ENCODE measurements around the gene PLTP.

The PLTP gene

DNA sequence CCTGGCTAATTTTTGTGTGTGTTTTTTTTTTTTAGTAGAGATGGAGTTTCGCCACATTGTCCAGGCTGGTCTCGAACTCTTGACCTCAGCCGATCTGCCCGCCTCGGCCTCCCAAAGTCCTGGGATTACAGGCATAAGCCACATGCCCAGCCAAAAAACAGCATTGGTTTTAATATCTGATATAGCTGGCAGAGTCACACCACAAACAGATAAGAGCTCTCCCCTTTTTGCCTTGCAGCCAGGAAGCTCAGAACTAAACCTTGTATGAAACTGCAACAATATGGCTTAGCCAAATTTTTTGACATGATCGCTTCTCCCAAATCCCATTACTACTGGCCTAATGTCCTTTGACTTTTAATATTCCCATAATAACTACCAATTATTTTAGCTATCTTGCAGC lies 59.6 kb downstream of the PLTP start:
- in situ Hi-C loops (cut with HindIII; ENCODE audit: low sequenced_read_pairs): no loop called here
- no peak for DNase-seq (ENCODE audit: low read depth, low spot score)
- H3K4me3 ChIP-seq (ENCODE audit: low read depth, low read length): no peak overlapping the region
- TF ChIP-seq, protein P1, sequence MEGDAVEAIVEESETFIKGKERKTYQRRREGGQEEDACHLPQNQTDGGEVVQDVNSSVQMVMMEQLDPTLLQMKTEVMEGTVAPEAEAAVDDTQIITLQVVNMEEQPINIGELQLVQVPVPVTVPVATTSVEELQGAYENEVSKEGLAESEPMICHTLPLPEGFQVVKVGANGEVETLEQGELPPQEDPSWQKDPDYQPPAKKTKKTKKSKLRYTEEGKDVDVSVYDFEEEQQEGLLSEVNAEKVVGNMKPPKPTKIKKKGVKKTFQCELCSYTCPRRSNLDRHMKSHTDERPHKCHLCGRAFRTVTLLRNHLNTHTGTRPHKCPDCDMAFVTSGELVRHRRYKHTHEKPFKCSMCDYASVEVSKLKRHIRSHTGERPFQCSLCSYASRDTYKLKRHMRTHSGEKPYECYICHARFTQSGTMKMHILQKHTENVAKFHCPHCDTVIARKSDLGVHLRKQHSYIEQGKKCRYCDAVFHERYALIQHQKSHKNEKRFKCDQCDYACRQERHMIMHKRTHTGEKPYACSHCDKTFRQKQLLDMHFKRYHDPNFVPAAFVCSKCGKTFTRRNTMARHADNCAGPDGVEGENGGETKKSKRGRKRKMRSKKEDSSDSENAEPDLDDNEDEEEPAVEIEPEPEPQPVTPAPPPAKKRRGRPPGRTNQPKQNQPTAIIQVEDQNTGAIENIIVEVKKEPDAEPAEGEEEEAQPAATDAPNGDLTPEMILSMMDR (IDR thresholded peaks at IDR 0.05; ENCODE audit: low read depth, low read length): no peak

DNA sequence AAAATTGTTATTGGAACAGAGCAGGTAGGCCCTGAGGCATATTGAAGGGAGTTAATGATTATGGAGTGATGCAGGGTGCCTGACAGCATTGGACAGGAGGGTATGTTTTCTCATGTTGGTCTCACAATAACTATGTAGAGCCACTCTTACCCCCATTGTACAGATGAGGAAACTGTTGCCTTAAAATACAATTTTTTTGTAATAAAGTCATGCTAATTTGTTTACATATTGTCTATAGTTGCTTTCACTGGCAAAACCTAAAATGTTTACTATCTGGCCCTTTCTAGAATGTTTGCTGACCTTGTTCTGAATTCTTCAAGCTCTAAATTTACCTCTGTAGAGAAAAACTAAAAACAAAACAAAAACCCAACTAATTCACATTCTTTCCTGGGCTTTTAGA lies 60.5 kb downstream of the PLTP start:
- TF ChIP-seq, protein P1 (IDR thresholded peaks at IDR 0.05; ENCODE audit: low read depth, low read length): no peak
- no peak for DNase-seq (ENCODE audit: low read depth, low spot score)
- in situ Hi-C loops (cut with HindIII; ENCODE audit: low sequenced_read_pairs): no loop called here
- no peak overlapping the region for H3K4me3 ChIP-seq (ENCODE audit: low read depth, low read length)

DNA sequence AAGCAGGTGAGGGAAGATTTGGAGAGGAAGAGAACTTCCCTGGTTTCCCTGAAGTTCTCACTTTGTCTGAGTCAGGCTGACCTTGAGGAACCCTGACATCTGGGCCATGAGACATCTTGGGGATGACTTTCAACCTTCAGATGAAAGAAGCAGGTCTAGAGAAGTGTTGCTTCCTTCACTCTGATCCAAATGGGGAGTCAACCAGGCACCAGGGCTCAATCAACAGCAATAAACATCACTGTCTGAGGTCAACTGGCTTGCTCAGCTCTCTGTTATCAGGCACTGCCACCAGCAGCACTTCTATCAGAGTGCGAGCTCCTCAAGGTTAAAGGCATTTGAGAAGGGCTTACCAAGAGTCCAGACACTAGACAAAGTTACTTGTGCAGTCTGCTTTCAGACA lies 61.0 kb downstream of the PLTP start:
- in situ Hi-C loops (cut with HindIII; ENCODE audit: low sequenced_read_pairs): no loop called here
- no peak overlapping the region for H3K4me3 ChIP-seq (ENCODE audit: low read depth, low read length)
- no peak for DNase-seq (ENCODE audit: low read depth, low spot score)
- TF ChIP-seq, protein P1 (IDR thresholded peaks at IDR 0.05; ENCODE audit: low read depth, low read length): no peak

DNA sequence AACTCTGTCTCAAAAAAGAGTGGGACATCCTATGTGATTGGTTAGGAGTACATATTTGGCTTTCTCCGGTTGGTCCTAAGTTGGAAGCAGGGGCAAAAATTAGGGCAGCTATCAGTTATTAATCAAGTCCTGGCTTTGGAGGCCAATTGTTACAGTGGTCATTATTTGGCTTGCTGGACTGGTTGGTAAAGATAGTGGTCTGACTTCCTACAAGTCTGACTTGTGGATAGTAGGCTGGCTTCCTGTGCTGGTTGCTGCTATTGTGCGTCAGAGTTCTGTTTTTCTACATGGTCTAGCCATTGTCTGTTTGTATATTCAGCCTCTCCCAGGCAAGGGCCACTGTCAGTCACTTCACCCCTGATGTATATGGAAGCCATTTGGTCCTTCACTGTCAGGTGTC lies 61.7 kb downstream of the PLTP start:
- TF ChIP-seq, protein P1 (IDR thresholded peaks at IDR 0.05; ENCODE audit: low read depth, low read length): no peak
- H3K4me3 ChIP-seq (ENCODE audit: low read depth, low read length): no peak overlapping the region
- in situ Hi-C loops (cut with HindIII; ENCODE audit: low sequenced_read_pairs): no loop called here
- no peak for DNase-seq (ENCODE audit: low read depth, low spot score)

DNA sequence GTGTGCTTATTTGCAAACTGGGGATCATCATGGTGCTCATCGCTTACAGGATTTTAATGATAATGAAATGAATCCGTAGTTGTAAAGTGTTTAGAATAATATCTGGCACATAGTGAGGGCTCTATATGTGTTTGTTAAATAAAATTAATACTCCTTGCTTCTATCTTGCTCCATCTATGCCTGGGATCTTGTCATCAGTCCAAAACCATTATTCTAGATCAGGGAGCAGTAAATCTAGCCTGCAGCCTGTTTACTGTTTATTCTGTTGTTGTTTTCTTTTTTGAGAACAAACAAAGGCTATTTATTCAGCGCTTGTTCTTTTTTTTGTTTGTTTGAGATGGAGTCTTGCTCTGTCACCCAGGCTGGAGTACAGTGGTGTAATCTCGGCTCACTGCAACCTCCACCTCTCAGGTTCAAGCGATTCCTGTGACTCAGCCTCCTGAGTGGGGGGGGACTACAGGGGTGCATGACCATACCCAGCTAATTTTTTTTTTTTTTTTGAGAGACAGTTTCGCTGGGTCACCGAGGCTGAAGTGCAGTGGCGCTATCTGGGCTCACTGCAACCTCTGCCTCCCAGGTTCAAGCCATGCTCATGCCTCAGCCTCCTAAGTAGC lies 62.9 kb downstream of the PLTP start:
- TF ChIP-seq, protein P1 (IDR thresholded peaks at IDR 0.05; ENCODE audit: low read depth, low read length): no peak
- DNase-seq (ENCODE audit: low read depth, low spot score): no peak
- in situ Hi-C loops (cut with HindIII; ENCODE audit: low sequenced_read_pairs): no loop called here
- H3K4me3 ChIP-seq (ENCODE audit: low read depth, low read length): no peak overlapping the region
